Loucy (cell line): ENCODE data around the gene PDLIM4.

ENCODE experiments used
- H2AFZ ChIP-seq: fragments of 200-600 bp; sonication (generic); 2 replicates; pipeline ENCODE4 v1.6.0; 2016; ENCODE audit warnings: antibody characterized with exemption, mild to moderate bottlenecking, low read length, moderate library complexity
- H3F3A ChIP-seq: fragments of 200-600 bp; 2 replicates; pipeline ENCODE4 v1.6.0; 2016; ENCODE audit warnings: antibody characterized with exemption, low read depth, mild to moderate bottlenecking
- H3K27me3 ChIP-seq: fragments of 200-600 bp; sonication (generic); 2 replicates; pipeline ENCODE4 v1.6.1; 2014; ENCODE audit warnings: low read length, mild to moderate bottlenecking; ENCODE audit not compliant: insufficient read depth, poor library complexity, severe bottlenecking
- H3K36me3 ChIP-seq: fragments of 200-600 bp; sonication (generic); 2 replicates; pipeline ENCODE4 v1.6.1; 2016; ENCODE audit warnings: low read length; ENCODE audit not compliant: insufficient read depth
- H3K4me1 ChIP-seq: fragments of 200-600 bp; sonication (generic); 2 replicates; pipeline ENCODE4 v1.5.1; 2014; ENCODE audit warnings: low read length, mild to moderate bottlenecking; ENCODE audit not compliant: insufficient read depth, poor library complexity, severe bottlenecking
- H3K4me2 ChIP-seq: fragments of 200-600 bp; sonication (generic); 2 replicates; pipeline ENCODE4 v1.6.0; 2014; ENCODE audit warnings: antibody characterized with exemption, low read length, low read depth, mild to moderate bottlenecking; ENCODE audit not compliant: poor library complexity, severe bottlenecking
- H3K4me3 ChIP-seq: fragments of 200-600 bp; sonication (generic); 2 replicates; pipeline ENCODE4 v1.5.1; 2014; ENCODE audit warnings: low read length, mild to moderate bottlenecking, mixed read lengths; ENCODE audit not compliant: poor library complexity, severe bottlenecking
- H3K79me2 ChIP-seq: fragments of 200-600 bp; sonication (generic); 2 replicates; pipeline ENCODE4 v1.6.1; 2014; ENCODE audit warnings: low read length; ENCODE audit not compliant: insufficient read depth
- H3K9ac ChIP-seq: fragments of 200-600 bp; sonication (generic); 2 replicates; pipeline ENCODE4 v1.6.0; 2014; ENCODE audit warnings: mild to moderate bottlenecking, low read depth, low read length, moderate library complexity; ENCODE audit not compliant: poor library complexity, severe bottlenecking
- H3K9me2 ChIP-seq: fragments of 200-600 bp; sonication (generic); replicated peaks from 2 replicates; pipeline ENCODE4 v1.6.1; 2016; ENCODE audit warnings: low read depth, low read length, mixed read lengths
- H3K9me3 ChIP-seq: fragments of 200-600 bp; sonication (generic); 2 replicates; pipeline ENCODE4 v1.6.1; 2014; ENCODE audit warnings: mild to moderate bottlenecking, antibody characterized with exemption, low read length, low read depth; ENCODE audit not compliant: insufficient read depth
- H4K20me1 ChIP-seq: fragments of 200-600 bp; sonication (generic); 2 replicates; pipeline ENCODE4 v1.6.0; 2014; ENCODE audit warnings: antibody characterized with exemption, low read length, mild to moderate bottlenecking; ENCODE audit not compliant: insufficient read depth, poor library complexity, severe bottlenecking
- EZH2phosphoT487 ChIP-seq: fragments of 200-600 bp; IDR thresholded peaks from 2 replicates; pipeline ENCODE4 v1.6.1; 2018; ENCODE audit warnings: antibody characterized with exemption, mild to moderate bottlenecking, moderate library complexity, borderline replicate concordance
- TF ChIP-seq, protein P1 (sequence below): fragments of 200-600 bp; sonication (generic); conservative IDR thresholded peaks from 2 replicates; pipeline ENCODE4 v1.5.1; 2014; ENCODE audit warnings: mild to moderate bottlenecking, antibody characterized with exemption, low read length

PDLIM4 gene

DNA sequence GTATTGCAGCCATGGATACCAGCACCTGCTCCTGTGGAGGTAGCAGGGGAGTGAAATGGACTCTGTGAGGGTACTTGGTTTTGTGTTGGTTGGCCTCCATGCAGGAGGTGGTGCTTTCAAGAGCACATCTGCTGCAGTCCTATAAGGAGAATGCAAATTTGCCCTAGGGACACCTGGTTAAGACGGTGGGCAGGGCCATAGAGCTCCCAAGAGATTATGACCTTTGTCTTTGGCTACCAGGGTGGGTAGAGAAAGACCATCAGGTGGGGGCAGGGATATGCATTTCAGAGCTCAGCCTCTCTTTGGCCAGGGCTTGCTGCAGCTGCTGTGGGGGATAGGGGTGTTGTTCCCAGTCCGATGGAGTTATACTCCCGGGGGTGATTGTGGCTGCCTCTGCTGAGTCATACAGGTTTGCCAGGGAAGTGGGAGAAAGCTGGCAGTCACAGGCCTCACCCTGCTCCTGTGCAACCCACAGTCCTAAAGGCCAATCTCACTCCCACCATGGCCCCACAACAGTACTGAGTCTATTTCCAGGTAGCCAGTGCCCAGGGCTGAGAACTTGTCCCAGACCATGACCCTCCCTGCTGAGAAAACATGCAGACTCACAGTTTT lies 14.0 kb upstream of the PDLIM4 start:
- no peaks in the 10 kb centered on the region for H3K27me3 ChIP-seq
- TF ChIP-seq, protein P1, sequence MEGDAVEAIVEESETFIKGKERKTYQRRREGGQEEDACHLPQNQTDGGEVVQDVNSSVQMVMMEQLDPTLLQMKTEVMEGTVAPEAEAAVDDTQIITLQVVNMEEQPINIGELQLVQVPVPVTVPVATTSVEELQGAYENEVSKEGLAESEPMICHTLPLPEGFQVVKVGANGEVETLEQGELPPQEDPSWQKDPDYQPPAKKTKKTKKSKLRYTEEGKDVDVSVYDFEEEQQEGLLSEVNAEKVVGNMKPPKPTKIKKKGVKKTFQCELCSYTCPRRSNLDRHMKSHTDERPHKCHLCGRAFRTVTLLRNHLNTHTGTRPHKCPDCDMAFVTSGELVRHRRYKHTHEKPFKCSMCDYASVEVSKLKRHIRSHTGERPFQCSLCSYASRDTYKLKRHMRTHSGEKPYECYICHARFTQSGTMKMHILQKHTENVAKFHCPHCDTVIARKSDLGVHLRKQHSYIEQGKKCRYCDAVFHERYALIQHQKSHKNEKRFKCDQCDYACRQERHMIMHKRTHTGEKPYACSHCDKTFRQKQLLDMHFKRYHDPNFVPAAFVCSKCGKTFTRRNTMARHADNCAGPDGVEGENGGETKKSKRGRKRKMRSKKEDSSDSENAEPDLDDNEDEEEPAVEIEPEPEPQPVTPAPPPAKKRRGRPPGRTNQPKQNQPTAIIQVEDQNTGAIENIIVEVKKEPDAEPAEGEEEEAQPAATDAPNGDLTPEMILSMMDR: no peak
- TF ChIP-seq EZH2phosphoT487: no peak
- no peak overlapping the region for H2AFZ ChIP-seq

DNA sequence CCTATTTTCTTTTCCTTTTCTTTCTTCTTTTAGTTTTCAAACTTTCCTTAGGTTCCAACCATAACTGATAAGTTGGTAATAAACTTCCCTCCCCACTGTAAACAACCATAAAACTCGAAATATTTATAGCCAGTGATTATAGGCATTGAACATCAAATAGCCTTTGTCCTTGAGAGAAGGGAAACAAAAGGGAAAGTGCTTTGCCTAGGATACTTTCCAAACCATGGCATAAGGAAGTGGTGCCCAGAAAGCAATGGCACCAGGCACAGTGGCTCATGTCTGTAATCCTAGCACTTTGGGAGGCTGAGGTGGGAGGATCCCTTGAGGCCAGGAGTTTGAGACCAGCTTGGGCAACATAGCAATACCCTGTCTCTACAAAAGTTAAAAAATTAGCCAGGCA lies 11.9 kb upstream of the PDLIM4 start:
- no peaks in the 10 kb centered on the region for H3K9me2 ChIP-seq
- H4K20me1 ChIP-seq: no peaks in the 10 kb centered on the region
- no peak overlapping the region for H3K4me3 ChIP-seq
- H3K4me2 ChIP-seq: no peak overlapping the region
- no peaks in the 10 kb centered on the region for H3K4me1 ChIP-seq
- no peaks in the 10 kb centered on the region for H3K27me3 ChIP-seq
- H3F3A ChIP-seq: no peaks in the 10 kb centered on the region
- no peak overlapping the region for H2AFZ ChIP-seq
- no peaks in the 10 kb centered on the region for H3K9me3 ChIP-seq
- H3K9ac ChIP-seq: no peak overlapping the region
- no peaks in the 10 kb centered on the region for H3K36me3 ChIP-seq
- TF ChIP-seq, protein P1: no peak
- no peaks in the 10 kb centered on the region for H3K79me2 ChIP-seq

More for the DNA sequence above, 14.0 kb upstream of the PDLIM4 start:
- no peaks in the 10 kb centered on the region for H3F3A ChIP-seq
- H3K9me2 ChIP-seq: no peaks in the 10 kb centered on the region
- H3K79me2 ChIP-seq: no peaks in the 10 kb centered on the region
- no peak overlapping the region for H3K9ac ChIP-seq
- no peak overlapping the region for H3K4me3 ChIP-seq
- no peak overlapping the region for H3K4me2 ChIP-seq
- H3K9me3 ChIP-seq: no peaks in the 10 kb centered on the region
- H4K20me1 ChIP-seq: no peaks in the 10 kb centered on the region
- peaks cover 5% of the 10 kb centered on the region for H3K4me1 ChIP-seq
- H3K36me3 ChIP-seq: no peaks in the 10 kb centered on the region

DNA sequence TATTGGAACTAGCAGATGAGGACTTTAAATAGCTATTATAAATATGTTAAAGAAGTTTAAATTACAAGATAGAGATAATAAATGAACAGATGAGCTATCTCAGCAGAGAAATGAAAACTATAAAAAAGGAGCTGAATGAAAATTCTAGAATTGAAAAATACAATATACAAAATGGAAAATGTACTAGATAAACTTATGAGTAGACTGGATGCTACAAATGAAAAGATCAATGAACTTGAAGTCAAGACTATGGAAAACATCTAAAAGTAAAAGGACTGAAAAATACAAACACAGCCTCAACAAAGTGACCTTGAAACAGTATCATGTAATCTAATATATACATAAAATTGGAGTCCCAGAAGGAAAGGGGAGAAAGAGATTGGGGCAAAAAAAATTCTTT lies 10.7 kb upstream of the PDLIM4 start:
- TF ChIP-seq EZH2phosphoT487: no peak
- TF ChIP-seq, protein P1: no peak
- Histone ChIP-seq H3K9ac (no peak overlapping the region), H3K36me3 (no peaks in the 10 kb centered on the region), H2AFZ (no peak overlapping the region), H3K27me3 (no peaks in the 10 kb centered on the region), H3K4me3 (no peak overlapping the region), H3K4me2 (no peak overlapping the region), H3K79me2 (no peaks in the 10 kb centered on the region), H4K20me1 (no peaks in the 10 kb centered on the region), H3K9me2 (no peaks in the 10 kb centered on the region), H3K9me3 (no peaks in the 10 kb centered on the region), H3F3A (no peaks in the 10 kb centered on the region), H3K4me1 (no peaks in the 10 kb centered on the region)
